ENCODE results near the gene AQP1.

The AQP1 gene

DNA sequence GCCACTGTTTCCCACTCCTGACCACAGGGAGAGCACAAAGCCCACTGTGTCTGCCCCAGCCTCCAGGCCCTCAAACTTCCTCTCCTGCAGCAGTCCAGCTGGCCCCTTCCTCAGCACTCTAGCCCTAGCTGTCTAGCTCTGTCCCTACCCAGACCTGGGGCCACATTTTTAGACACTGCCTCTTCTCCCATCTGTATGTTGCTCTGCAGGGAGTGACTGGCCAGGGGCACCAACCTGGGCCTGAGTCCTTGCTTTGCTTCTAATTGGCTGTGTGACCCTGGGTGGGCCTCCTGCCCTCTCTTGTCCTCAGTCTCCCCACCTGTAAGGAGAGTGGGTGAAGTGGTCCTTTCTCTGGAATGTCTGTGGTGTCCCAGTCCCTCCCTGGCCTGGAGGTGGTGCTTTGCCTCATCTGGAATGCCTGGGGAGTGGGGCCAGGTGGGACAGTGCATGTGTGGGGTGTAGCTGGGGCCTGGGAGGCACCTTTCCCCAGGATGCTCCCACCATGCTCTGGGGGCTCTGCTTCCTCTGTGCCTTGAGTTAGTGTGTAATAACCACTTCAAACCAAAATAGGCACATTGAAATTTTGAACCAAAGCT is 25.1 kb downstream of the AQP1 start:
- Histone ChIP-seq H3K36me3 (replicated peaks in 1 of 2; ENCODE audit: control insufficient read depth in 2 of 2, insufficient read depth in 2 of 2, low read length in 2 of 2) (no peaks in the 10 kb centered on the region), H3K9me3 (replicated peaks in 1 of 2; ENCODE audit: control insufficient read depth in 2 of 2, insufficient read depth in 1 of 2, low read depth in 1 of 2, low read length in 2 of 2) (no peaks in the 10 kb centered on the region), H3K23ac (ENCODE audit: low read depth, low read length, poor library complexity) (peak overlapping the region; percentile 34), H4K91ac (ENCODE audit: low read depth, low read length, poor library complexity) (peak overlapping the region; percentile 38), H3K9ac (ENCODE audit: low read depth, low read length, poor library complexity) (no peak overlapping the region), H2AK5ac (ENCODE audit: low read depth, low read length) (peak overlapping the region; percentile 39), H2BK5ac (ENCODE audit: low read length) (no peak overlapping the region), H2BK15ac (ENCODE audit: low read length) (peak overlapping the region; percentile 52), H3K14ac (ENCODE audit: low read length) (peak overlapping the region; percentile 42), H4K8ac (ENCODE audit: low read depth, low read length) (no peak overlapping the region), H3K4me2 (ENCODE audit: insufficient read depth, low read length, poor library complexity, severe bottlenecking) (no peak overlapping the region), H3K27me3 (ENCODE audit: control insufficient read depth in 3 of 3, insufficient read depth in 3 of 3, low read depth in 1 of 3, low read length in 3 of 3) (peaks cover 0 to 11% (median 0%) of the 10 kb centered on the region in 3 experiments), H3K79me1 (ENCODE audit: low read depth, low read length) (no peaks in the 10 kb centered on the region), H3K18ac (ENCODE audit: low read length) (peak overlapping the region; percentile 30), H3K4ac (ENCODE audit: low read length) (no peak overlapping the region), H3K4me1 (ENCODE audit: control insufficient read depth in 2 of 2, insufficient read depth in 1 of 2, low read depth in 1 of 2, low read length in 2 of 2) (peaks cover 0 to 11% of the 10 kb centered on the region in 2 donors), H3K4me3 (ENCODE audit: low read length in 2 of 2) (no peak overlapping the region), H3K27ac (replicated peaks; ENCODE audit: low read length) (no peak overlapping the region), H2AFZ (ENCODE audit: low read length) (no peak overlapping the region), H2BK120ac (ENCODE audit: low read depth, low read length) (no peak overlapping the region), H2BK12ac (ENCODE audit: low read length) (no peak overlapping the region)
- no peak for DNase-seq (ENCODE audit: low spot score)

DNA sequence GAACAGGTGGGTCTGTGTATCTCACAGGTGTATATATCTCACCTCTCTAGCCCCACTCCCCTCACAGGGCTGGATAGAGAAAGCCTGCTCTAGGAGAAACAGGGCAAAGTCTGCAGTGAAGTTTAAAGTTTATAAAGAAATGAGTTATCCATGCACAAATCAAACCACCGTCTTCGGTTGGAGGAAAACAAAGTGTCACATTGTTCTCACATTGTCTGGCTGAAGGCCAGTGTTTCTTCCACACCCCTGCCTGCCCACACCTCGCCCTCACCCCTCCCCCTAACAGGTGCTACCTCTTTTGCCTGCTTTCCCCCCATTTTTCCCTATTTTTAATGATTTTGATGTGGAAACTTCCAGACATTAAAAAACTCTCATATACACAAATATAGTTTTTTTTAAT is 25.8 kb downstream of the AQP1 start:
- H3K9ac ChIP-seq (ENCODE audit: low read depth, low read length, poor library complexity), result no peak overlapping the region
- no peak overlapping the region for H3K14ac ChIP-seq (ENCODE audit: low read length)
- no peak overlapping the region for H3K4me2 ChIP-seq (ENCODE audit: insufficient read depth, low read length, poor library complexity, severe bottlenecking)
- H3K36me3 ChIP-seq (replicated peaks in 1 of 2; ENCODE audit: control insufficient read depth in 2 of 2, insufficient read depth in 2 of 2, low read length in 2 of 2), result no peaks in the 10 kb centered on the region
- no peak overlapping the region for H4K8ac ChIP-seq (ENCODE audit: low read depth, low read length)
- no peak overlapping the region for H3K4ac ChIP-seq (ENCODE audit: low read length)
- H2BK15ac ChIP-seq (ENCODE audit: low read length), result no peak overlapping the region
- peaks cover 0 to 14% (median 0%) of the 10 kb centered on the region in 3 experiments for H3K27me3 ChIP-seq (ENCODE audit: control insufficient read depth in 3 of 3, insufficient read depth in 3 of 3, low read depth in 1 of 3, low read length in 3 of 3)
- peaks cover 0 to 11% of the 10 kb centered on the region in 2 donors for H3K4me1 ChIP-seq (ENCODE audit: control insufficient read depth in 2 of 2, insufficient read depth in 1 of 2, low read depth in 1 of 2, low read length in 2 of 2)
- no peak for DNase-seq (ENCODE audit: low spot score)
- no peaks in the 10 kb centered on the region for H3K9me3 ChIP-seq (replicated peaks in 1 of 2; ENCODE audit: control insufficient read depth in 2 of 2, insufficient read depth in 1 of 2, low read depth in 1 of 2, low read length in 2 of 2)
- no peak overlapping the region for H2BK12ac ChIP-seq (ENCODE audit: low read length)
- H3K79me1 ChIP-seq (ENCODE audit: low read depth, low read length), result no peaks in the 10 kb centered on the region
- H3K23ac ChIP-seq (ENCODE audit: low read depth, low read length, poor library complexity), result no peak overlapping the region
- H2AK5ac ChIP-seq (ENCODE audit: low read depth, low read length), result no peak overlapping the region
- H2AFZ ChIP-seq (ENCODE audit: low read length), result no peak overlapping the region
- no CpG with 5 or more reads among the region's 3 CpGs for WGBS, 2 donors (ENCODE audit: extremely low coverage in 2 of 2, insufficient read length in 2 of 2, insufficient replicate concordance in 1 of 2)
- H3K4me3 ChIP-seq (ENCODE audit: low read length in 2 of 2), result no peak overlapping the region
- H3K18ac ChIP-seq (ENCODE audit: low read length), result no peak overlapping the region
- no peak overlapping the region for H3K27ac ChIP-seq (replicated peaks; ENCODE audit: low read length)
- H4K91ac ChIP-seq (ENCODE audit: low read depth, low read length, poor library complexity), result no peak overlapping the region
- no peak overlapping the region for H2BK120ac ChIP-seq (ENCODE audit: low read depth, low read length)
- H2BK5ac ChIP-seq (ENCODE audit: low read length), result no peak overlapping the region

DNA sequence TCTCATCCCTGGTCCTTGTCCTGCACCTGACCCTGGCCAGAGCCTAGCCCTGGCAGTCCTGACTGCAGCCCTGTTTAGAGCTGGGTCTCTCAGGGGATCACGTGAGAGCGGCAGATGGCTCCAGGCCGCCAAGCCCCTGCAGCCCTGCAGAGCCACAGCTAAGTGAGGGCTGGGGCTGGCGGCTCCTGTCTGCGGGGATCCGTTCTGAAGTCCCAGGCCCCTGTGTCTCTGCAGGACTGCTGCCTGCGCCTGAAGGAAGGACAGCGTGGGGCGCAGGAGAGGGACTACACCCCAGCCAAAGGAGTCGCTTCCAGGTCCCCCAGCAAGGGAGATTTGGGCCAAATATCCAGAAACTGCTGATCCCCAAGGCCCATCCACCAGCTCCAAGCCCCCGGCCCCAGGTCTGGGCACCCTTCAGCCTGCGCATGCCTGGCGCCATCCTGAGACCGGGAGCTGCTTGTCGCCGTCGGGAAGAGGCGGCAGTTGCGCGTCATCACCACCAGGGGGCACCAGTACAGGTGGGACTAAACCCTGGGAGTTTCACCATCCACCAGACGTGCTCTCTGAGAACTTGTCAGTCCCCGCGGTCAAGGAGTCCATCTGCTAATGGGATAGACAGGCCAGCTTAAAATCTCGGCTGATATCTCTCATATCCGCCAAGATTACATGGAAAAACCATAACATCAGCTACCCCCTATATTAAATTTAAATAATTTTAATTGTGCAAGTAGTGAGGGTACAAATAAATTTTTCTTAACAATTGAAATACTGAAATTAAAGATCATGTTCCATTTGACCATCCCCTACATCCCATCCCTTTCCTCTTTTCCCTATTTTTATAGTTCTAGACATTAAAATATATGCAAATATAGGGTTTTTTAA is 27.0 kb downstream of the AQP1 start:
- Histone ChIP-seq H2BK12ac (ENCODE audit: low read length) (no peak overlapping the region), H3K4me3 (ENCODE audit: low read length in 2 of 2) (peak overlapping the region in 1 of 2 donors; percentile 11)

DNA sequence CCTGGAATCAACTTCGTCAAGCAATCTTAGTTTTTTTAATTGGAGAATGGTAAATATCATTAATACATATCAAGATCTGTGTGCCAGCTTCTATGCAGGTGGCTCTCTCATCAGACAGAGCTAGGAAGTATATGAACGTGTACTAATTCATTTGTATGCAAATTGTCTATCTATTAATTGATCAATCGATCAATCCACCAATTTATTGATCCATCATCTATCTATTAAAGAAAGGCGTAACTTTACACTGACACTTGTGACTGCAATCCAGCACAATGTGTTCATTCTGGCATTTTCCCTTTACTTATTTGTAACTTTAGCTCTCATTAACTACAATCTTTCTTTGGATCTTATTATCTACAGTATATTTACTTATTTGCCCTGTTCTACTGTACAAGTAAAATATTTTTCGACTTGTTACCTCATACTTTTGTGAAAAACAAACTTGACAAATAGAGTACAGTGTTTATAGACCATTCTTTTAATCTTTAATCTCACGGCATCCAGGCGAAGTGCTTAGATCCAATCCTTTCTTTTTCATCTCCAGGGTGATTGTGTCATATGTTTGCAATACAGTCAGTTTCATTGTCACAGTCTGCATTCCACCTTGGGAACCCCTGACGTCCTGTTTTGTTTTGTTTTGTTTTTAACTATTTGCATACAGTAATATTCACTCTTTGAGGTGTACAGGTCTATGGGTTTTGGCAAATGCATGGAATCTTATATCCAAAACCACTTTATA is 30.1 kb downstream of the AQP1 start:
- Histone ChIP-seq H3K4me3 (ENCODE audit: low read length in 2 of 2) (no peak overlapping the region), H3K27ac (replicated peaks; ENCODE audit: low read length) (no peak overlapping the region), H2BK120ac (ENCODE audit: low read depth, low read length) (no peak overlapping the region)

More for the DNA sequence above, 27.0 kb downstream of the AQP1 start:
- Histone ChIP-seq H2BK15ac (ENCODE audit: low read length) (peak overlapping the region; percentile 56), H3K4me2 (ENCODE audit: insufficient read depth, low read length, poor library complexity, severe bottlenecking) (peak overlapping the region; percentile 63), H4K91ac (ENCODE audit: low read depth, low read length, poor library complexity) (no peak overlapping the region), H3K27me3 (ENCODE audit: control insufficient read depth in 3 of 3, insufficient read depth in 3 of 3, low read depth in 1 of 3, low read length in 3 of 3) (peaks cover 0 to 12% (median 0%) of the 10 kb centered on the region in 3 experiments), H3K9ac (ENCODE audit: low read depth, low read length, poor library complexity) (peak overlapping the region; percentile 89), H3K27ac (replicated peaks; ENCODE audit: low read length) (peak overlapping the region; percentile 68), H2AK5ac (ENCODE audit: low read depth, low read length) (no peak overlapping the region), H2BK120ac (ENCODE audit: low read depth, low read length) (no peak overlapping the region), H3K36me3 (replicated peaks in 1 of 2; ENCODE audit: control insufficient read depth in 2 of 2, insufficient read depth in 2 of 2, low read length in 2 of 2) (no peaks in the 10 kb centered on the region), H3K23ac (ENCODE audit: low read depth, low read length, poor library complexity) (no peak overlapping the region), H3K9me3 (replicated peaks in 1 of 2; ENCODE audit: control insufficient read depth in 2 of 2, insufficient read depth in 1 of 2, low read depth in 1 of 2, low read length in 2 of 2) (no peaks in the 10 kb centered on the region), H3K4me1 (ENCODE audit: control insufficient read depth in 2 of 2, insufficient read depth in 1 of 2, low read depth in 1 of 2, low read length in 2 of 2) (peaks cover 0 to 6% of the 10 kb centered on the region in 2 donors), H3K18ac (ENCODE audit: low read length) (peak overlapping the region; percentile 94), H3K79me1 (ENCODE audit: low read depth, low read length) (no peaks in the 10 kb centered on the region), H2BK5ac (ENCODE audit: low read length) (no peak overlapping the region), H3K4ac (ENCODE audit: low read length) (no peak overlapping the region), H4K8ac (ENCODE audit: low read depth, low read length) (no peak overlapping the region), H3K14ac (ENCODE audit: low read length) (no peak overlapping the region), H2AFZ (ENCODE audit: low read length) (peak overlapping the region; percentile 93)
- DNase-seq (ENCODE audit: low spot score), result peak; percentile 88
- no CpG with 5 or more reads among the region's 25 CpGs for WGBS, 2 donors (ENCODE audit: extremely low coverage in 2 of 2, insufficient read length in 2 of 2, insufficient replicate concordance in 1 of 2)

More for the DNA sequence above, 30.1 kb downstream of the AQP1 start:
- no peak overlapping the region for H2BK5ac ChIP-seq (ENCODE audit: low read length)
- no peak overlapping the region for H2BK15ac ChIP-seq (ENCODE audit: low read length)
- no peak overlapping the region for H3K4me2 ChIP-seq (ENCODE audit: insufficient read depth, low read length, poor library complexity, severe bottlenecking)
- H4K91ac ChIP-seq (ENCODE audit: low read depth, low read length, poor library complexity), result no peak overlapping the region
- H3K23ac ChIP-seq (ENCODE audit: low read depth, low read length, poor library complexity), result no peak overlapping the region
- no peaks in the 10 kb centered on the region for H3K36me3 ChIP-seq (replicated peaks in 1 of 2; ENCODE audit: control insufficient read depth in 2 of 2, insufficient read depth in 2 of 2, low read length in 2 of 2)
- H3K4ac ChIP-seq (ENCODE audit: low read length), result no peak overlapping the region
- no peak overlapping the region for H2AK5ac ChIP-seq (ENCODE audit: low read depth, low read length)
- H3K9me3 ChIP-seq (replicated peaks in 1 of 2; ENCODE audit: control insufficient read depth in 2 of 2, insufficient read depth in 1 of 2, low read depth in 1 of 2, low read length in 2 of 2), result no peaks in the 10 kb centered on the region
- no peak overlapping the region for H2BK12ac ChIP-seq (ENCODE audit: low read length)
- no peaks in the 10 kb centered on the region for H3K79me1 ChIP-seq (ENCODE audit: low read depth, low read length)
- no peak overlapping the region for H3K14ac ChIP-seq (ENCODE audit: low read length)
- H3K4me1 ChIP-seq (ENCODE audit: control insufficient read depth in 2 of 2, insufficient read depth in 1 of 2, low read depth in 1 of 2, low read length in 2 of 2), result no peaks in the 10 kb centered on the region
- H3K27me3 ChIP-seq (ENCODE audit: control insufficient read depth in 3 of 3, insufficient read depth in 3 of 3, low read depth in 1 of 3, low read length in 3 of 3), result peaks cover 0 to 4% (median 0%) of the 10 kb centered on the region in 3 experiments
- no CpG with 5 or more reads among the region's 8 CpGs for WGBS, 2 donors (ENCODE audit: extremely low coverage in 2 of 2, insufficient read length in 2 of 2, insufficient replicate concordance in 1 of 2)
- no peak overlapping the region for H4K8ac ChIP-seq (ENCODE audit: low read depth, low read length)
- H2AFZ ChIP-seq (ENCODE audit: low read length), result no peak overlapping the region
- no peak for DNase-seq (ENCODE audit: low spot score)
- no peak overlapping the region for H3K9ac ChIP-seq (ENCODE audit: low read depth, low read length, poor library complexity)
- no peak overlapping the region for H3K18ac ChIP-seq (ENCODE audit: low read length)

Data from neuronal stem cell (in vitro differentiated cells).